OCI-LY7 (cell line): ENCODE results near the gene ZBTB39. TPM values are rescaled to one million over a fixed set of nuclear protein-coding genes. Genes with fewer than 3 reads are reported as not detected.
A peak's percentile ranks its signal among the peaks of the same experiment; 100 is the strongest.

Source experiments
- BruUV-seq: library from RNA; stranded (reverse); fragments of 400-500 nt; replicated peaks from 2 replicates; lab custom pipeline; 2021; lab: Mats Ljungman, UMichigan
- CTCF ChIA-PET: fragments of 300-600 bp; sonication (Branson Sonifier 250); formaldehyde crosslinking; loops from one replicate; lab custom pipeline; 2022; ENCODE audit warnings: antibody characterized with exemption; ENCODE audit not compliant: unreplicated experiment; lab: Charles Lee
- POLR2A ChIA-PET: fragments of 300-600 bp; sonication (Branson Sonifier 250); formaldehyde crosslinking; loops from one replicate; lab custom pipeline; 2022; ENCODE audit warnings: antibody characterized with exemption; lab: Charles Lee
- DNase-seq: peaks from one replicate; pipeline ENCODE4 v3.0.0-alpha.2; 2015; ENCODE audit warnings: low spot score
- H2AFZ ChIP-seq: fragments of 200-600 bp; sonication (generic), shearing (Covaris generic); 2 replicates; pipeline ENCODE4 v1.6.1; 2014; ENCODE audit warnings: mild to moderate bottlenecking, antibody characterized with exemption, low read length, moderate library complexity
- H3K27ac ChIP-seq: fragments of 200-600 bp; sonication (generic); 2 replicates; pipeline ENCODE4 v1.5.1; 2014; ENCODE audit warnings: mixed run types, low read depth, mild to moderate bottlenecking, moderate library complexity, low read length, inconsistent platforms; ENCODE audit not compliant: poor library complexity, severe bottlenecking
- H3K36me3 ChIP-seq: fragments of 200-600 bp; sonication (generic); 2 replicates; pipeline ENCODE4 v1.6.1; 2014; ENCODE audit warnings: mild to moderate bottlenecking, antibody characterized with exemption, low read length, moderate library complexity, mixed read lengths; ENCODE audit not compliant: insufficient read depth
- H3K4me1 ChIP-seq: fragments of 200-600 bp; sonication (generic); 2 replicates; pipeline ENCODE4 v1.5.1; 2014; ENCODE audit warnings: mild to moderate bottlenecking, low read length; ENCODE audit not compliant: insufficient read depth, poor library complexity, severe bottlenecking
- H3K4me2 ChIP-seq: fragments of 200-600 bp; sonication (generic); 2 replicates; pipeline ENCODE4 v1.6.1; 2014; ENCODE audit warnings: mild to moderate bottlenecking, low read length
- H3K4me3 ChIP-seq: fragments of 200-600 bp; sonication (generic); 2 replicates; pipeline ENCODE4 v1.5.1; 2014; ENCODE audit warnings: mild to moderate bottlenecking, low read depth, low read length; ENCODE audit not compliant: poor library complexity, severe bottlenecking
- H3K79me2 ChIP-seq: fragments of 200-600 bp; sonication (generic); 2 replicates; pipeline ENCODE4 v1.6.1; 2016; ENCODE audit warnings: low read depth, mild to moderate bottlenecking, low read length, moderate library complexity, mixed read lengths; ENCODE audit not compliant: insufficient read depth
- H3K9me2 ChIP-seq: fragments of 200-600 bp; sonication (generic); 2 replicates; pipeline ENCODE4 v1.6.1; 2016; ENCODE audit warnings: mild to moderate bottlenecking, low read length, mixed read lengths; ENCODE audit not compliant: insufficient read depth
- H3K9me3 ChIP-seq: fragments of 200-600 bp; sonication (generic); 2 replicates; pipeline ENCODE4 v1.6.1; 2014; ENCODE audit warnings: mild to moderate bottlenecking, mixed run types, low read length, mixed read lengths
- H4K20me1 ChIP-seq: fragments of 200-600 bp; sonication (generic); 2 replicates; pipeline ENCODE4 v1.6.1; 2014; ENCODE audit warnings: mild to moderate bottlenecking, antibody characterized with exemption, low read length, moderate library complexity, mixed read lengths; ENCODE audit not compliant: insufficient read depth
- EZH2phosphoT487 ChIP-seq: fragments of 200-600 bp; sonication (generic); IDR thresholded peaks from 2 replicates; pipeline ENCODE4 v1.6.1; 2018; ENCODE audit warnings: low read depth, borderline replicate concordance, mild to moderate bottlenecking, mixed run types, antibody characterized with exemption, low read length, moderate library complexity, mixed read lengths
- intact Hi-C: fragments of 100-400 bp; cut with micrococcal nuclease; formaldehyde crosslinking; loops from one replicate; pipeline ENCODE4 v1.10.0; 2022; ENCODE audit not compliant: unreplicated experiment
- total RNA-seq, 2 experiments: library from RNA; depleted of rRNA in 1 of 2; stranded (reverse); fragments of >200 nt in 1 of 2; shearing (Covaris generic) in 1 of 2; gene quantifications; 2 replicates each; pipeline ENCODE4 v1.2.3, GENCODE V29; 2014 to 2022
- TF ChIP-seq, protein P1 (sequence below): fragments of 200-600 bp; sonication (generic); conservative IDR thresholded peaks from 2 replicates; pipeline ENCODE4 v1.5.1; 2014; ENCODE audit warnings: mild to moderate bottlenecking, antibody characterized with exemption, low read length, moderate library complexity, mixed read lengths

The ZBTB39 gene
- total RNA-seq, 2 experiments from 2014 or later = 10.0 to 10.9 TPM

DNA sequence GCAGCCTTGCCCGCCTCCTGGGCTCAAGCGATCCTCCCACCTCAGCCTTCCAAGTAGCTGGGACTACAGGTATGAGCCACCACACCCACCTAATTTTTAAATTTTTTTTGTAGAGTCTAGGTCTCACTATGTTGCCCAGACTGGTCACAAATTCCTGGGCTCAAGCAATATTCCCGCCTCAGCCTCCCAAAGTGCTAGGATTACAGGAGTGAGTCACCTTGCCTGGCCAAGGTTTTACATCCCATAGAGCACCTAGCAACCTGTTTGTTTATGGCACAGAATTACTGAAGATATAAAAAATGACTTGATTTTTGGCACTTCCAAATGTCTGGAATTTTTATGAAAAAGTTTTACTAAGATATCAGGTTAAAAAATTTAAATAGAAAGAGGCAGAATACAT is 27.1 kb upstream of the ZBTB39 start:
- ChIA-PET CTCF (no interaction called here), POLR2A (no interaction called here)
- H3K79me2 ChIP-seq = no peaks in the 10 kb centered on the region
- H3K36me3 ChIP-seq = no peaks in the 10 kb centered on the region
- no peaks in the 10 kb centered on the region for H3K9me3 ChIP-seq
- H3K9me2 ChIP-seq = no peaks in the 10 kb centered on the region
- no peak overlapping the region for H3K4me3 ChIP-seq
- BruUV-seq = no TSS peak
- H4K20me1 ChIP-seq = no peaks in the 10 kb centered on the region
- H3K4me2 ChIP-seq = no peak overlapping the region
- peaks cover 5% of the 10 kb centered on the region for H3K4me1 ChIP-seq
- no peak for TF ChIP-seq EZH2phosphoT487
- H3K27ac ChIP-seq = no peak overlapping the region
- no peak for DNase-seq
- intact Hi-C loops = no loop called here
- no peak overlapping the region for H2AFZ ChIP-seq

DNA sequence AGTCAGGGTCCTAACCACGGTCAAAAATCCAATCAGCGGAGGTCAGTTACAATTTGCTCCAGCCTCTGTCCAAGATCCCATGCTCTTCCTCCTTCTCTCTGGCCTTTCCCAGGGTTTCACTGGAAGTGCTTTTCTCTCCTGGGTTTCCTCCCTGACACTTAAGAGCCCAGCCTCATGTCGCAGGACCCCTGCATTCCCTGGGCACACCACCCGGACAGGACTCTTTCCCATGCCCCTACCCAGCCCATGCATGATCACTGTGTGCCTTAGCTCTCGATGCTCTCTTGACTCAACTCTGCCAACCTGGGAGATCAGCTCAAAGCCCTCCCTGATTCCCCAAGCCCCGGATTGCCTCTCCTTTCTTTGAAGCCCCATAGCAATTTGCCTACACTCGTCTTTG is 25.4 kb upstream of the ZBTB39 start:
- ChIA-PET CTCF (interaction anchor here (0.9 to 1.0 kb wide), 3 partner anchors 10 to 92 kb away, joined by 3 to 4 read pairs (median 3); no protein-coding TSS in a partner anchor), POLR2A (interaction anchor here (0.5 to 1.5 kb wide), 4 partner anchors 13 to 658 kb away, joined by 3 to 4 read pairs (median 3); partner anchors contain the start of gene STAT6)
- no peaks in the 10 kb centered on the region for H4K20me1 ChIP-seq
- no peaks in the 10 kb centered on the region for H3K9me2 ChIP-seq
- no peak for TF ChIP-seq EZH2phosphoT487
- TF ChIP-seq, protein P1, sequence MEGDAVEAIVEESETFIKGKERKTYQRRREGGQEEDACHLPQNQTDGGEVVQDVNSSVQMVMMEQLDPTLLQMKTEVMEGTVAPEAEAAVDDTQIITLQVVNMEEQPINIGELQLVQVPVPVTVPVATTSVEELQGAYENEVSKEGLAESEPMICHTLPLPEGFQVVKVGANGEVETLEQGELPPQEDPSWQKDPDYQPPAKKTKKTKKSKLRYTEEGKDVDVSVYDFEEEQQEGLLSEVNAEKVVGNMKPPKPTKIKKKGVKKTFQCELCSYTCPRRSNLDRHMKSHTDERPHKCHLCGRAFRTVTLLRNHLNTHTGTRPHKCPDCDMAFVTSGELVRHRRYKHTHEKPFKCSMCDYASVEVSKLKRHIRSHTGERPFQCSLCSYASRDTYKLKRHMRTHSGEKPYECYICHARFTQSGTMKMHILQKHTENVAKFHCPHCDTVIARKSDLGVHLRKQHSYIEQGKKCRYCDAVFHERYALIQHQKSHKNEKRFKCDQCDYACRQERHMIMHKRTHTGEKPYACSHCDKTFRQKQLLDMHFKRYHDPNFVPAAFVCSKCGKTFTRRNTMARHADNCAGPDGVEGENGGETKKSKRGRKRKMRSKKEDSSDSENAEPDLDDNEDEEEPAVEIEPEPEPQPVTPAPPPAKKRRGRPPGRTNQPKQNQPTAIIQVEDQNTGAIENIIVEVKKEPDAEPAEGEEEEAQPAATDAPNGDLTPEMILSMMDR = no peak
- no peak overlapping the region for H2AFZ ChIP-seq
- no peak for DNase-seq
- no peaks in the 10 kb centered on the region for H3K36me3 ChIP-seq
- no peak overlapping the region for H3K27ac ChIP-seq
- H3K4me3 ChIP-seq = no peak overlapping the region
- no peaks in the 10 kb centered on the region for H3K9me3 ChIP-seq
- H3K79me2 ChIP-seq = no peaks in the 10 kb centered on the region
- intact Hi-C loops = no loop called here
- H3K4me1 ChIP-seq = peaks cover 5% of the 10 kb centered on the region
- H3K4me2 ChIP-seq = no peak overlapping the region
- BruUV-seq = no TSS peak

DNA sequence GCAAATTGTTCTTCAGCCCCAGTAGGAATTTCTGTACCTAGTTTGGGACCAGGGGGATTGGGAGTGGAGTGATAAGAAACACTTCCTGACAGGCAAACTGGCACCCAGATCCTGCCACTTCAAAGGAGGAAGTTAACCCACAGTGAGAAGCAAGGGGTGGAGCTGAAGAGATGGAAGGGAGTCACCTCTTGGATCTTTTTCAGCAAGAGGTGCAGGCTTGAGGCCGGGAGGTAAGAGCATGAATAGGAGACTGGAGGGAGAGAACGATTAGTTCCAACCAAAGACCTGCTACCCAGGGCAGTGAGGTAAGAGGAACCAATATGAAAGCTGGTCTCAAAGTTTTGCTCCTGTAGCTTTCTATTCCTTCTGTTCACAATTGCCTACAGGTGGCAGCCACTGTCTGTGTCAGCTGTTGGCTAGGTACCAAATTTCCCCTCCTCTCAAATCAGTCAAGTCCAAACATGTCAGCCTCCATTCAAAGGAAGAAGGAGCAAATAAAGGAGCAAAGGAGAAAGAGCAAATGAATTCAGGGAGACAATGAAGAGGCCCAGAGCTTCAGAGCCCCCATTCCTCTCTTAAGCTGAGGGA is 24.9 kb upstream of the ZBTB39 start:
- intact Hi-C loops = no loop called here
- Histone ChIP-seq H2AFZ (peak overlapping the region; percentile 23), H3K9me2 (no peaks in the 10 kb centered on the region), H3K27ac (no peak overlapping the region), H3K79me2 (no peaks in the 10 kb centered on the region), H3K36me3 (no peaks in the 10 kb centered on the region), H3K9me3 (no peaks in the 10 kb centered on the region), H3K4me1 (peaks cover 5% of the 10 kb centered on the region), H4K20me1 (no peaks in the 10 kb centered on the region), H3K4me3 (no peak overlapping the region), H3K4me2 (peak overlapping the region; percentile 21; the same call in 1 of the 2 replicates)
- POLR2A ChIA-PET = interaction anchor here (0.5 to 1.5 kb wide), 4 partner anchors 12 to 658 kb away, joined by 3 to 4 read pairs (median 3); partner anchors contain the start of gene STAT6
- no TSS peak for BruUV-seq
- TF ChIP-seq, protein P1 = peak; percentile 56
- no peak for TF ChIP-seq EZH2phosphoT487
- CTCF ChIA-PET = interaction anchor here (0.9 to 1.0 kb wide), 3 partner anchors 10 to 93 kb away, joined by 3 to 4 read pairs (median 3); no protein-coding TSS in a partner anchor
- peak; percentile 35 for DNase-seq
